Suprapubic skin (tissue), 4 donors: ENCODE results near the gene B3GNT3.

ENCODE experiments used
- CTCF ChIP-seq, 2 donors: fragments of 200-600 bp in 1 of 2; fragments of 450-650 bp in 1 of 2; sonication (generic) in 1 of 2; IDR thresholded peaks; one replicate each; pipeline ENCODE4 v1.5.1; 2016 to 2019; ENCODE audit warnings: antibody characterized with exemption in 2 of 2, mild to moderate bottlenecking in 1 of 2, moderate library complexity in 1 of 2
- EP300 ChIP-seq: sonication (generic); formaldehyde crosslinking; IDR thresholded peaks from one replicate; pipeline ENCODE4 v1.6.1; 2017; ENCODE audit warnings: antibody characterized with exemption
- POLR2A ChIP-seq, 2 donors: fragments of 450-650 bp; IDR thresholded peaks; one replicate each; pipeline ENCODE4 v1.6.1; 2017; ENCODE audit warnings: antibody characterized with exemption in 2 of 2, mild to moderate bottlenecking in 2 of 2, moderate library complexity in 2 of 2
- POLR2AphosphoS5 ChIP-seq, 3 donors: sonication (generic); formaldehyde crosslinking; IDR thresholded peaks; one replicate each; pipeline ENCODE4 v1.6.1; 2017; ENCODE audit warnings: antibody characterized with exemption in 3 of 3

- TF ChIP-seq CTCF (IDR thresholded peaks at IDR 0.05), result no peak
- TF ChIP-seq POLR2A (IDR thresholded peaks at IDR 0.05), result no peak
- TF ChIP-seq POLR2AphosphoS5 (IDR thresholded peaks at IDR 0.05), result no peak
- TF ChIP-seq EP300, result no peak
Measured at GRCh38 chr19:17788632-17789031, 6.3 kb upstream of the B3GNT3 start.
